Forelimb muscle (tissue), 1 donor: ENCODE measurements around the gene FOCAD. TPM values are rescaled to one million over a fixed set of nuclear protein-coding genes. Genes with fewer than 3 reads are reported as not detected.

Experiments used
- DNase-seq: peaks from one replicate; pipeline ENCODE4 v3.0.0-alpha.2; 2013; ENCODE audit warnings: low read depth
- polyA plus RNA-seq: library from polyadenylated mRNA; unstranded; fragments of 120-200 nt; gene quantifications from one replicate; pipeline ENCODE4 v1.2.1, GENCODE V29; 2013; ENCODE audit not compliant: insufficient read length

The FOCAD gene
- polyA plus RNA-seq, 1 donor: 14.1 TPM

GRCh38 chr9:20788526-20789451, 104.7 kb downstream of the FOCAD start:
- DNase-seq: no peak

- no peak for DNase-seq
These were observed 106.7 kb downstream of the FOCAD start for GRCh38 chr9:20790721-20791120.

GRCh38 chr9:20791682-20792081, 107.6 kb downstream of the FOCAD start:
- no peak for DNase-seq

GRCh38 chr9:20804489-20805250, 120.6 kb downstream of the FOCAD start:
- DNase-seq: no peak

GRCh38 chr9:20805766-20806165, 121.7 kb downstream of the FOCAD start:
- DNase-seq: no peak

GRCh38 chr9:20808002-20808401, 123.9 kb downstream of the FOCAD start:
- no peak for DNase-seq

GRCh38 chr9:20811872-20812271, 127.8 kb downstream of the FOCAD start:
- no peak for DNase-seq

- no peak for DNase-seq
These were observed 132.1 kb downstream of the FOCAD start for GRCh38 chr9:20815923-20816703.

- no peak for DNase-seq
These were observed 139.0 kb downstream of the FOCAD start for GRCh38 chr9:20823051-20823450.

GRCh38 chr9:20831028-20831427, 147.0 kb downstream of the FOCAD start:
- DNase-seq: no peak

GRCh38 chr9:20832775-20833174, 148.7 kb downstream of the FOCAD start:
- DNase-seq: no peak

- no peak for DNase-seq
These were observed 151.6 kb downstream of the FOCAD start for GRCh38 chr9:20835377-20836286.

- no peak for DNase-seq
These were observed 153.1 kb downstream of the FOCAD start for GRCh38 chr9:20837166-20837565.

- no peak for DNase-seq
These were observed 154.2 kb downstream of the FOCAD start for GRCh38 chr9:20838218-20838617.

- DNase-seq: no peak
These were observed 160.9 kb downstream of the FOCAD start for GRCh38 chr9:20844916-20845315.

- no peak for DNase-seq
These were observed 164.4 kb downstream of the FOCAD start for GRCh38 chr9:20848490-20848889.

- no peak for DNase-seq
These were observed 169.8 kb downstream of the FOCAD start for GRCh38 chr9:20853866-20854265.

- no peak for DNase-seq
These were observed 170.4 kb downstream of the FOCAD start for GRCh38 chr9:20854444-20854843.

- no peak for DNase-seq
These were observed 179.9 kb downstream of the FOCAD start for GRCh38 chr9:20863945-20864344.

GRCh38 chr9:20865347-20865746, 181.3 kb downstream of the FOCAD start:
- DNase-seq: no peak

- no peak for DNase-seq
These were observed 186.1 kb downstream of the FOCAD start for GRCh38 chr9:20870115-20870514.
